ENCODE results near the gene TMEM179.

Gene TMEM179

DNA sequence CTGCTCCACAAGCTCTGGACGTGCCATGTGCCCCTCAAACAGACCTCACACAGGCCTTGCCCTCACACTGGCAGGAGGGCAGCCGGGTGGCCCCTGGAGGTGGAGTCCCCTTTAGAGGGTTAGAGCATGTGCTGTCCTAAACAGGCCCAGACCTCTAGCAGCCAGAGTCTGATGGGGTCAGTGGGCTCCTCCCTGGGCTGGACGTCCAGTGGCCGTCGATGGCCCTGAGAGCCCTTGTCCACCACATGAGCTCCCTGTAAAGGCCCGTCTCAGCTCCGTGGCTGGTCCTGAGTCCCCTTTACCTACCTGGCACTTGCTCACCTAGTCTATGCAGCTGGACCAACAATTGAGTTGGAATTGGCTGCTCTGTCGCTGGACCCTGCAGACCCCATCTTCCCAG, 3.8 kb downstream of the TMEM179 start:
- DNase-seq (ENCODE audit: low read depth, low spot score), result no peak
- POLR2A ChIA-PET, result no interaction called here
- TF ChIP-seq, protein P1, sequence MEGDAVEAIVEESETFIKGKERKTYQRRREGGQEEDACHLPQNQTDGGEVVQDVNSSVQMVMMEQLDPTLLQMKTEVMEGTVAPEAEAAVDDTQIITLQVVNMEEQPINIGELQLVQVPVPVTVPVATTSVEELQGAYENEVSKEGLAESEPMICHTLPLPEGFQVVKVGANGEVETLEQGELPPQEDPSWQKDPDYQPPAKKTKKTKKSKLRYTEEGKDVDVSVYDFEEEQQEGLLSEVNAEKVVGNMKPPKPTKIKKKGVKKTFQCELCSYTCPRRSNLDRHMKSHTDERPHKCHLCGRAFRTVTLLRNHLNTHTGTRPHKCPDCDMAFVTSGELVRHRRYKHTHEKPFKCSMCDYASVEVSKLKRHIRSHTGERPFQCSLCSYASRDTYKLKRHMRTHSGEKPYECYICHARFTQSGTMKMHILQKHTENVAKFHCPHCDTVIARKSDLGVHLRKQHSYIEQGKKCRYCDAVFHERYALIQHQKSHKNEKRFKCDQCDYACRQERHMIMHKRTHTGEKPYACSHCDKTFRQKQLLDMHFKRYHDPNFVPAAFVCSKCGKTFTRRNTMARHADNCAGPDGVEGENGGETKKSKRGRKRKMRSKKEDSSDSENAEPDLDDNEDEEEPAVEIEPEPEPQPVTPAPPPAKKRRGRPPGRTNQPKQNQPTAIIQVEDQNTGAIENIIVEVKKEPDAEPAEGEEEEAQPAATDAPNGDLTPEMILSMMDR (IDR thresholded peaks at IDR 0.05; ENCODE audit: insufficient read depth, low read length, missing control alignments), result no peak
- no peak overlapping the region for H3K4me3 ChIP-seq (ENCODE audit: low read depth, low read length)
- CTCF ChIA-PET, result no interaction called here

DNA sequence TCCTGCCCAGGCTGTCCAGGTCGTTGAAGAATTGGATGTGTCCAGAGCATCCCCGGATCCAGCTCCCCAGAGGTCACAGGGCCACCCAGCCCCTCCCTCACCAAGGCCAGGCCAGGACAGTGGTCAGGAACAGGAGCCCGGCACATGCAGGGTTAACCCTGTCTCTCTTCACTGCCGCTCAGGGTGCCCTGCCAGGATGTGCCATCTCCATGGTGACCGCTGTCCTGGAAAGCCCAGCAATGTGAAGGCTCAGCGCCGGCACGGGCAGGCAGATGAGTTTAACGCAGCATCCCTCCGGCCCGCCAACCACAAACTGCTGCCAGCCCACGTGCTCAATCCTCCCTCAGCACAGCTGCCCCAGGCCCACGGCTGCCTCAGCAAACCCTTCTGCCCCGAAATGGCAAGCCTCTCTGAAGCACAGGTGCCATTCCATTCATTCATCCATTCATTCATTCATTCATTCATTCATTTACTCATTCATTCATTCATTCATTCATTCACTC, 4.4 kb downstream of the TMEM179 start:
- POLR2A ChIA-PET, result no interaction called here
- TF ChIP-seq, protein P1 (IDR thresholded peaks at IDR 0.05; ENCODE audit: insufficient read depth, low read length, missing control alignments), result no peak
- DNase-seq (ENCODE audit: low read depth, low spot score), result no peak
- H3K4me3 ChIP-seq (ENCODE audit: low read depth, low read length), result no peak overlapping the region
- CTCF ChIA-PET, result no interaction called here

DNA sequence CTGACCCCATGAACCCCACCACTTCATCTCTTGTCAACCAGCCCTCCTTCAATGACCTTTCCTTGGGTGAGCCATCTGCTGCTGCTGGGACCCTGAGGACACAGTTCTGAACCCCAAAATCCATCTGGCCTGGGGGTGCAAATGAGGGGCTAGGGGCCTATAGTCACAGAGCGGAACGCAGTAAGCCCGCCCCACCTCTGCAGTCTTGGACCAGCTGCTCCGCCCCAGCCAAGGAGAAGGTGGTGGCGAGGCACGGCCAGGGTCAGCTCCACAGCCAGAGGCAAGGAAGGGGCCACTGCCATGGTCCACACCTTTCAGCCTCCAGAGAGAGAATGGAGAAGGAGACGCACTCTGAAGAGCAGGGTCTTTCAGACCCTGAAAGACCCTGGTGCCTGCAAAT, 5.1 kb downstream of the TMEM179 start:
- H3K4me3 ChIP-seq (ENCODE audit: low read depth, low read length), result no peak overlapping the region
- POLR2A ChIA-PET, result no interaction called here
- TF ChIP-seq, protein P1 (IDR thresholded peaks at IDR 0.05; ENCODE audit: insufficient read depth, low read length, missing control alignments), result no peak
- no peak for DNase-seq (ENCODE audit: low read depth, low spot score)
- CTCF ChIA-PET, result no interaction called here

DNA sequence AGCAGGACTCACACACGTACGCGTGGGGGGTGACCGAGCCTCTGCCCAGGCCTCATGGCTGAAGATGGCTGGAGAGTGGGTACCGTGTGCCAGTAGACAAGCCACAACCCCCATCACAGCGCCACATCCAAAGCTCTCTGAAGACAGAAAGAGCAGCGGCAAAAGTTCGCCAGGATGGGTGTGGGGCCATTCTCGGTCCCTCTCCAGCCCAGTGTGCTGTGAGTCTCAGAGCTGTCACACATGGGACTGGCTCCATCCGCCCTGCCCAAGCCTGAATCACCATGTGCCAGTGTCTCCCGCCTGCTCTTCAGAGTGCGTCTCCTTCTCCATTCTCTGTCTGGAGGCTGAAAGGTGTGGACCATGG, 5.7 kb downstream of the TMEM179 start:
- ChIA-PET CTCF (no interaction called here), POLR2A (no interaction called here)
- TF ChIP-seq, protein P1 (IDR thresholded peaks at IDR 0.05; ENCODE audit: insufficient read depth, low read length, missing control alignments), result no peak
- no peak for DNase-seq (ENCODE audit: low read depth, low spot score)
- H3K4me3 ChIP-seq (ENCODE audit: low read depth, low read length), result no peak overlapping the region

DNA sequence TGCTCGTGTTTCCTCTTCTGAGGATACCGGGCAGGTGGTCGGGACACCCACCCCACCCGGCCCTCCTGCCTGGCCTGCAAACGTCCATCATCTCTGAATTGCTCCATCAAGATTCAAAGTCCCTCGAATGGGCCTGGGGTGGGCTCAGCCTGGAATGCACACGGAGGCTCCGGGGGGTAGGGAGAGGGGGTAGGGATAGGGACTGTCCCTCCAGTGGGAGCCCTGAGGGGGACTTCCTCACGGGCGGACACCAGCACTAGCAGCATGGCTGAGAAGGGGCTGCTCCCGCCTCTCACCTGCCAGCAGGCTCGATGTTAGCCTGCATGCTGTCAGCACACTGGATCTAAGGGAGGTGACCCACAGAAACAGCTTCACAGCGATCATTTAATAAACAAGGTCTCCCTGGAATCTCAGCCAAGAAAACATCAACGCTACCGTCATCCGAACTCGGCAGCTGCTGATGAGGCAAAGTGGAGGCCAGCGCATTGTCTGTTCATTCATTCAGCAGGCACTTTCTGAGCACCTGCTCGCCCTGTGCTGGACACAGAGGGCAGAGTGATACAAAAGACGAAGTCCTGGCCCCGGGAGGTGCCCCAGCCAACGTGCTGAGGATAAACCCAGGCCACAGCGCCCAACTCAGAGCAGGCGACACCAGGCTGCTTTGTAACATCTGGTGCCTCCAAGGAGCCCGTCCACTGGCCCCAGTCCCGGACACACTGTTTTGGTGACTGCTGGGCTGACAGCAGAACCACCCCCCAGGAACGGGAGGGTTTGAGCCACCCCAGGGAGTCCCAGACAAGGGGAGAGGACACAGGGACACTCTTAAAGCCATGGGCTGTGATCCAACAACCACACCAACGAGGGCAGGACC, 6.3 kb downstream of the TMEM179 start:
- POLR2A ChIA-PET, result no interaction called here

DNA sequence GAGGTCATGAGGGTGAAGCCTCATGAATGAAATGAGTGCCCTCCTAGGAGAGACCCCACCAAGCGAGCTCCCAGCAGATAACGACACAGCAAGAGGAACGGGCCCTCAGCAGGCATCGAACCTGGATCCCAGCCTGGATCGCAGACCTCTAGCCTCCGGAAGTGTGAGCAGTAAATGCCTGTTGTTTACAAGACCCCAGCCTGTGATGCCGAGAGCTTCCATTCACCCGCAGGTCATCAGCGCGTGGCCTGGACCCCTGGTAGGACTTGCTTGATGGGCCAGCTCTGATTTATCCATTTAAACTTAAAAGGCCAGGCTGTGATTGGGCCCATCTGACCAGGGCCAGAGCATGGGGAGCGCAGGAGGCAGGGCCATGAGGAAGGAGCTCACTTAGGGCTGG, 7.0 kb downstream of the TMEM179 start:
- DNase-seq (ENCODE audit: low read depth, low spot score), result no peak
- POLR2A ChIA-PET, result no interaction called here
- CTCF ChIA-PET, result no interaction called here
- no peak overlapping the region for H3K4me3 ChIP-seq (ENCODE audit: low read depth, low read length)
- TF ChIP-seq, protein P1 (IDR thresholded peaks at IDR 0.05; ENCODE audit: insufficient read depth, low read length, missing control alignments), result no peak

More for the DNA sequence above, 6.3 kb downstream of the TMEM179 start:
- CTCF ChIA-PET, result no interaction called here
- DNase-seq (ENCODE audit: low read depth, low spot score), result no peak
- no peak overlapping the region for H3K4me3 ChIP-seq (ENCODE audit: low read depth, low read length)
- TF ChIP-seq, protein P1 (IDR thresholded peaks at IDR 0.05; ENCODE audit: insufficient read depth, low read length, missing control alignments), result no peak

Data from AG04449 (cell line).